HG02588 (cell line): Measurements from ENCODE around the gene GRAMD1B.
"Not testable (repeated sequence)": the region's sequence is repeated elsewhere in the genome, so short reads cannot be mapped to it uniquely, and the experiment has no call there.

ENCODE experiments used
- ATAC-seq: cut with Tn5 transposase; IDR thresholded peaks from one replicate; pipeline ENCODE4 v1.9.1; 2021; ENCODE audit warnings: mild to moderate bottlenecking, moderate library complexity; ENCODE audit not compliant: unreplicated experiment

The GRAMD1B gene

DNA sequence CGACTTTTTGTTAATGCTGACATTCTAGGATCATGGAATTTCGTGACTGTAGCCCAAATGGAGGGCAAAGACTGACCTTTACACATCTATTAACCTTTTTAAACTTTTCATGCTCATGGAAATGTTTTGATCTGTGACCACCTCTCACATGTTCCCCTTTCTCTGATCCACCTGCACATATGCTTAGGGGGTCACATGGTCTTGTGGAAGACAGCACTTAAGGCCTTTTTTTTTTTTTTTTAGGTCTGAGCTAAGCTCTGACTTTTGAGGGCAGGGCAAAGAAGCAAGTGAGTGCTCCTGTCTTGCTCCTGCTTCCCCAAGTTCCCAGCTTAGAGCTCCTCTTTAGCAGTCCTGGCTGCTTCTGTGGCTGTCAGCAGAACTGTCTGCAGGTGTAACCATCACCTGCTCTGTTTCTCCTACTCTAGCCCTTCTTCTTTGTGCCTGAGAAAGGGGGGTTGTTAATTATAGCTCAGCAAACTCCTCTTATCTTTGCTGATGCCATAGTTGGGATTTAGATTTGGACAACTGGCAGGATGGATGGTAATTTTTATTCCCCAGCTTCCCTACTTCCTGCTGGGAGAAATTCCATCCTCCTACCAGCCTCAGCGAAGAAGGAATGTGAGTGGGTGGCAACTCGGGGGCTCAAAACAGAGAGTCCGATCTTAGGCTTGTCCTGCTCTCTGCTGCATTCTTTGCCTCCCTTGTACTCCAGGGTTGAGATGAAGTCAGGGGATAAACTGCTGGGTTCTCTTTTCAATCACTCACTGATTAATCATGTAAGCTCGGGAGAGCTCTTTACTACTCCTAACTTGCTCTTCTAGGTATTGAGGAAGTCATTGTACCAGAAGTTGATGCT, 64.4 kb downstream of the GRAMD1B start:
- ATAC-seq: no peak

DNA sequence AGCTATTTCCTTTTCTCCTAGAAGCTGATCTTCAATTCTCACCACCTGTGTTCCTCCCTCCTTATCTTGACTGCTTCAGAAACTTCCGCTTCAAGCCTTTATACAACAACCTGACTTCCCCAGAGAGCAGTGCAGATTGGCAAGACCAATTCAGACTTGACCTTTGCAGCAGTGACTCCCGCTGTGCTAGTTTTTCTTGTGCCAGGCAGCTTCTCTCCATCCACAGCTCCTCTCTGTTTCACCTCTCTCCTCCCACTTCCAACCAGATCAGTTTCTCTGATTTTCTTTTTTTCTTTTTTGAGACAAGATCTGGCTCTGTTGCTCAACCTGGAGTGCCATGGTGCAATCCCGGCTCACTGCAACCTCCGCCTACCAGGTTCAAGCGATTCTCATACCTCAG, 74.3 kb downstream of the GRAMD1B start:
- ATAC-seq: no peak

DNA sequence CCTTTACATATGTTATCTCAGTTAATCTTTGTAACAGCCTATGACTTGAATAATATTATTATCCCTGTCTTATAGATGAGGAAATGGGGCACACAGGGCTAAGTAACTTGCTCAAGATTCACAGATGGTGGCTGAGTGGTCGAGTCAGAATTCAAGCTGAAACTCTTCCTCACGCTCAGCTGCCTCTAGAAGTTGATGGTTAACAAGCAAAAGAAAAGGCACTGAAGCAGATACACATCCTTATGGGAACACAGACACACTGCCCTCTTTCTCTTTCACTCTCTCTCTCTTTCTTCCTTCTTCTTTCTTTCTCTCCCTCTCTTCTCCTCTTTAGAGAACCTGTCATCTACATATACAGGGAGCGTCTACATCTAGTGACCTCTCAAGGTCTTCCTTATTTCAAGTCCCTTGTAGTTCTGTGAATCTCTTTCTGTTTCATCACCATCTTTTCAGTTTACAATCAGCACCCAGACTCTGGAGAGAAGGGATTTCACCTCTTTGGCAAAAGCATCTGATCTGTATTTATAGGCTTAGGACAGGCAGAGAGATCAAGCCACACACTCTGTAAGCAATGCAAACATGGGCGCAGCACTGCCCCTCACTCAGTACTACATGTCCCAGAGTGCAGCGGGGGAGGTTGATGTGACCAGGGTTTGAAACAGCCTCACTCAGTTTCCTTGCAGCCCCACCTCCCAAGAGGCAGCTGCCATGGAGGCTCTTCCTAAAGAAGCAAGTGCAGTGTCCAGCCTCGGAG, 75.7 kb downstream of the GRAMD1B start:
- peak; percentile 80 for ATAC-seq

DNA sequence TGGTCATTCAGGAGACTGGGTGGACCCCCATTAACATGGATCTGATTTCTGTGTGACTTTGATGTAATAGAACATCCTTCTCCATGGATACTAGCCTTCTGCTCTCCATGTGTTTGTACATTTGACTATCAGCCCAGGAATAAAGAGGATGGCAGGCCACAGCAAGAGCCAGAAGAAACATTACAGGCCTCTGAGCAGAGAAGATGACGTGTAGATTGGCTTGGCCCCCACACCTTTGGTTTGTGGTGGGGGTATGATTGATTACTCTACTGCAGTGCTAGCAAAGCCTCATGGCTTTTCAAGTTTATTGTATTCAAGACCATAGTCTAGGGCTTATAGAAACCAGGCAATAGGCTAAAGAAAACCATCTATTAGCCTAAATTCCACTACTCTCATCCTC, 77.0 kb downstream of the GRAMD1B start:
- no peak for ATAC-seq

DNA sequence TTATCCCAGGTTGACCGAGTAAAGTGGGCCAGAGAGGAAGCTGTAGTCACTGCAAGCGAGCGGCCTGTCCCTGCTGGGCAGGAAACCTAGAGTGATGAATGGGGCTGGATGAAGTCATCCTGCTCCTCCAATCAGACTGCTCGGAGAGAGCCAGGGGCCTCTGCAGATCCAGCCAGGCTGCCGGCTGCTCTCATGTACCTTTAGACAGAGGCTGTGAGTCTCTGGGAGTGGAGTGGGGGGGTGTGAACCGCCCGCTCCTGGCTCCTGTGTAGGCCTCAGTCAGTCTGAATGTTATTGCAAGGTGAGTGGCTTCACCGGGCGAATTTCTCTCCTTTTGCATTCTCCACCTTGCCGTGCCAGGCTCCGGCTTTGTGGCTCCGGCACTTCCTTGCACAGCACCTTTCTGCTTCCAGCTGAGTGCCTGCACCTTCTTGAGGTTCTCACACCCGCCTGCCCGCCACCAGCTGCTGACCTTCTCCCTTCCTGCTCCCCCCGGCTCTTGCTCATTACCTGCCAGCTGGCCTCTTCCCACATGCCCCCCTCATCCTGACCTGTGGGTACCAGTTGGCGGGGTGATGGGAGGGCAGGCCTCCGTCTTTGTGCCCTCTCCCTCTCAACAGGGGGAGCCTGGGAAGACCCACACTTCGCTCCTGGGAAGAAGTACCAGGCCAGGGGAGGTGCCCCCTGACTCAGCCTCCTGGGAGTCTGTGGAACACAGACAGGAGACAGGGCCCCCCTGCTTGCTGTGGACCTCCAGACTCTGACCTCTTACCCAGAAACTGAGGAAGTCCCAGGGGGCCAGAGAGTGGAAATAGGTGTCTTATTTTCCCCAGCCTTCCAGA, 79.9 kb downstream of the GRAMD1B start:
- no peak for ATAC-seq

DNA sequence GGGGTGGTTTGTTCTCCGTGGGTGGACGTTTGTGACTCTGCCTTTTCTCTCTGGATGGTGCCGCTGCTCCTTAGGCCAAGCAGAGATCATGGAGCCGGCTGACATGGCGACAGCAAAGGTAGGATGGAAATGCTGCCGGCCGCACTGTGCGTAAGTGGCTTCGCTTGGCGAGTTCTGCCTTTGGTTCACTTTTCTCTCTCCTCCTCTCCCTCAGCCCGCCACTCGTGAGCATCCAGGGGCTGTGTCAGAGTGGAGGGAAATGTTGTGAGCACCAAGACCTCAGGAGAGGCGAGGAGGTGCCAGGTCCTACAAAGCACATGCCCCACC, 80.5 kb downstream of the GRAMD1B start:
- no peak for ATAC-seq

DNA sequence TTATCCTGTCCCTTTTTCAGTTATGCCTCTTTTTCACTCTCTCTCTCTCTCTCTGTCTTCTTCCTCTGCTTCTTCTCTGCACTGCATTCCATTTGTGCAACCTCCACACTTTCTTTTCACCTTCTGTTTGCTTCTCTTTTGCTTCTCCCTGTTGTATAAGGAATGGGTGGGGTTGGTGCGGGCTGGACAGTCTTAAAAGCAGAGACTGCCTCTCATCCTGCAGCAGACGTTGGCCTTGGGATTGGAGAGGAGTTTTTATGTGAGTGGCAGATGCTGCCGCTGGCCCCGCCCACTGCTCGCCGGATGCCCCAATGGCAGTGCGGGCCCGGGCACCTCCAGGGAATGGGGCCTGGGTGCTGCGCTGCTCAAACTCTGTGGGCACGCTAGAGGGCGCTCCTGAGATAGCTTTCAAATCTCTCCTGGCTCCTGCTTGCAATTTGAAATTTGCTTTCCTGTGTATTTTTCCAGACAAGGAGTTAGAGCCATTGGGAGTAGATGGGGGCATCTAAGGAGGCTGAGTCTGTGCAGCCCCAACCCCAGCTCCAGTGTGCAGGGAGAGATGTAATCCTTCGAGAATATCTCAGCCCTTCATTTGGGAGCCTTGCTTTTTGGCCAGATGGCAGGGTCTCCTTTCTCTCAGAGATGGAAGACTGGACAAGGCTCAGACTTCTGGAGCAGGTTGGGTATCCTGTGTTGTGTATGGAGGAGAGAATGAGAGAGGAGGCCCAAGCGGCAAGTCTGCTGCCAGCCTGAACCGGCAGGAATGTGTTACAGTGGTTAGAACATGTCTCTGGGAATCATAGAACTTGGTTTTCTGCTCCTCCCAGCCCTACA, 81.2 kb downstream of the GRAMD1B start:
- ATAC-seq: peak; percentile 83

DNA sequence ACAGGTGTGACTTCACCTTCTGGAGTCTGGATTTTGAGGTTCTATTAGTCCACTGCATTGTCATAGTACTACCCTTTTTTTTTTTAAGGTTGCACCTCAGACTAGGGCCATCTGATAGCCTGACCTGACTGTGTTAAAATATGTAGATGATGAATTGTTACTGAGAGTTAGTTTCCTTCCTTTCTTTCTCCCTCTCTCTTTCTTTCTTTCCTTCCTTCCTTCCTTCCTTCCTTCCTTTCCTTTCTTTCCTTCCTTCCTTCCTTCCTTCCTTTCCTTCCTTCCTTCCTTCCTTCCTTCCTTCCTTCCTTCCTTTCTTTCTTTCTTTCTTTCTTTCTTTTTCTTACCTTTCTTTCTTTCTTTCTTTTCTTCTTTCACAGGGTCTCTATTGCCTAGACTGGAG, 83.2 kb downstream of the GRAMD1B start:
- not testable (repeated sequence) for ATAC-seq

DNA sequence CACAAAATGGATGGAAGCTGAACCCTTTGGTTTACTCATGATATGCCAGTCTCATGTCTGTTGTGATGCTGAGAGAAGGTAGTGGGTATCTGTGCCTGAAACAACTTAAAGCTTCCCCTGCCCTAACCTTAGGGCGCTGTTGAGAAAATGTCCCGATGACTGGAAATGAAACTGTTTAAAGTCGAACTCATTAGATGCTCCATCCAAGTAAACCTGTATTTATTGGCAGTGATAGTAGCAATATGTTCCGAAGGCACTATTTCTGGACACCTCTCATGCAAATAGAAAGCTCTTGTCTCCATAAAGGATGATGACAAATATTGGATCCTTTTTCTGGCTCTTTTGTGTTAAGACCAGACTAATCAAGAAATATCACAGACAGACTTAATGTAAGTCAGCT, 86.2 kb downstream of the GRAMD1B start:
- ATAC-seq: no peak

DNA sequence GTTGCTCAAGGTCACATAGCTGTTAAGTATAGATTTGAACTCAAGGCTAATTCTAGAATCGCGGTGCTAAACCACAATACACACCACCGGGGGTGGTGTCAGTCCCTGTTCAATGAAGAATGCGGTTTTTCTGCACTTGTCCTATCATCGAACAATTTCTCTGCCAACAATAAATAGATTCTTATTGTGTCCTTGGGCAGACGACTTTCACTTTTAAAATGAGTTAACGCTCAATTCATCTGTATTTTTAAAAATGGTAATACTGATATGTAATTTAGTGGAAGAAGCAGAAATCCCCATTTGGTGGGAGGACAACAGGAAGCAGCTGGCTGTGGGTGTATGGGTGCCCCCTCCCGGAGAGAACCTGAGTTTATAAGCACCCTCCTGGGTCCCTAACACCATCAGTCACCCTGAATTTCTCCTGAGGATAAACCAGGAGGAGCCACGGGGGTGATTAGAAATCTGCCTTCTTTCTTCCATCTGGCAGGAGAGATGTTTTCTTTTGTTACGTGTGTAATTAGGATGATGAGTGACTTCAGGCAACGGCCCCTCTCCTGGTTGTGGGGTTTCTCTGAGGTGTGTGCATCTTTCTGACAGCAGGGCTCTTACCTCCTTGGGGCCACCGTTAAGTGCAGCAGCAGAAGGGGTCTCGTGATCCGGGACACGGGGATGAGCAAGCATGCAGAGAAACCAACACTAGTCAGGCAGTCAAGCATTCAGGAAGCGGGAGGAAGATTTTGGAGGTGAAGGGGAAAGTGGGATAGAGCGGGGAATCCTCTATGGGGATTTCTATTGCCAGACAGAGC, 87.7 kb downstream of the GRAMD1B start:
- ATAC-seq: no peak

DNA sequence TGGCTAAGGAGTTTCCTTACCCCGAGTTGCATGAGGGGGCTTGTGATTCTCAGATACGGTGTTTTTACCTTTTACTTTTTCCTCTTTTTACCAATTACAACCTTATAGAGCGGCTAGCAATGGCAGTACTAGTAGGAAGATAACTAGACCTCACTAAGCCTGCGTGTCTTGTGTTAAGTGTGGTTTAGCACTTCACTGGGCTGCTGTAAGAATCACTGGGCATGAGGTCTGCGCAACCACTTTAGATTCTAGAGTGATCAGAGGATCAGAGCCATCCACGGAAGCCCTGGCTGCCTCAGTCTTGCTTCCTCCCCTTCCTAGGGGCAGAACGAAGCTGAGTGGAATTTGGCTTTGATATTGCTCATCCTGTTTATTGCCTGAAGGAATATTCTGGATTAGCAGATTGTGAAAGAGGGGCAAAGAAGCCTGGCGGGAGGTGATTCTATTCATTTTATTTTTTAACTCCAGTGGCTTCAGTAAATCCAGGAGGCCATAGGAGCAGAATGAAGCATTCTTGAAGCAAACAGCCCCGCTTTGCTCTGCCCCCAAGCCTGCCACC, 88.5 kb downstream of the GRAMD1B start:
- ATAC-seq: no peak

DNA sequence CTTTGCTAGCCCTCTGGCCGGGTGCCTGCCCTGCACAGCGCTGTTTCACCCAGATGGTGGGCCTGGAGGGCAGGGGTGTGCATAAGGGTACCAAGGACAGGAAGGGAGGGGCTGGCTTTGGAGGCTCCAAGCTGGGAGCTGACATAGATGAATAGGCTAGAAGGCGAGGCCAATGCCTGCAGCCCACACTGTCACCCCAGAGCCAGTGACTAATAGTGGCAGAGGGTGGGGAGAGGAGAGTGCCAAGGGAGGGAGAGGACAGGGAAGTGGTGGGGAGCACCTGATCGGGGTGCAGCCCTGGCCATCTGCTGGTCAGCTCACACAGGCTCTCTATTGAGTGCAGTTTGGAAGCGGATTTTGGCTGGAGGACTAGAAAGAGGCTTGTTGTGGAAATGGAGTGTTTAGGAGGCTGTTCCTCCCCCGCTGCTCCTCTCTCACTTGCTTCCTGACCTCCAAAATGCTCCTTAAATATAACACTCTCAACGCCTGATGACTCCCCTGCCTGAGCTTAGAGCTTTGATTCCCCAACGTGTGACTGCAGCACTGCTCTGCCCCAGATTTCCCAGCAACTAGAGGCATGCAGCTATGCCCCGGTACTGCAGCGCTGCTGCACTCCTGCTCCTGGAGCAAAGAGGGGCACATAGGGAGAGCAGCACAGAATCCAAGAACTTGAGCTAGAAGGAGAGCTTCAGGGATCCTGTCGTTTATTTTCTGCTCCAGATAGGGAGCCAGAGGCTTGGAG, 89.2 kb downstream of the GRAMD1B start:
- ATAC-seq: no peak

DNA sequence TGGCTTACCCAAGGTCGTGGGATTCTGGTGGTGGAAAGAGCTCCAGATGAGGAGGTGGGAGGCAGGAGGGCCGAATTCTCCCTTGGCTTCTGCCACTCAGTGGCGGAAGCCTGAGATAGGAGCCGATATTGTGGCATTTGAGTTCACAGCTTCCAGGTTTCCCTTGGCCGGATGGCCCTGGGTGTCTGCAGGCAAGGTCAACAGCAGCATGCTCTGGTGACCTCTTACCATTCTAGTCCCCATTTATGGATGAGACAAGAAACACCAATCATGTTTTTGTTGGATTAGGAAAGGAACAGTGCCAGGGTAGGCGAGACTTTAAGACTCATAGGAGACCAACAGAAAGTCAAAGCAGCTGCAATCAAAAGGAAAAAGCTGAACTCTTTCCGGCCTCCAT, 89.7 kb downstream of the GRAMD1B start:
- ATAC-seq: no peak

DNA sequence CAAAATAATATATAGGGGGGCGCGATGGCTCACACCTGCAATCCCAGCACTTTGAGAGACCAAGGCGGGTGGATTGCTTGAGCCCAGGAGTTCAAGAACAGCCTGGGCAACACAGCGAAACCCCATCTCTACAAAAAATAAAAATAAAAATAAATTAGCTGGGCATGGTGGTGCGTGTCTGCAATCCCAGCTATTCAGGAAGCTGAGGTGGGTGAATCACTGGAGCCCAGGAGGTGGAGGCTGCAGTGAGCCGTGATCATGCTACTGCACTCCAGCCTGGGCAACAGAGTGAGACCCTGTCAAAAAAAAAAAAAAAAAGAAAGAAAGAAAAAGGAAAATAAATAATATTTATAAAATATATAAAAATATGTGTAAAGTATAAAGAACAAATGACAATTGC, 90.4 kb downstream of the GRAMD1B start:
- ATAC-seq: not testable (repeated sequence)

DNA sequence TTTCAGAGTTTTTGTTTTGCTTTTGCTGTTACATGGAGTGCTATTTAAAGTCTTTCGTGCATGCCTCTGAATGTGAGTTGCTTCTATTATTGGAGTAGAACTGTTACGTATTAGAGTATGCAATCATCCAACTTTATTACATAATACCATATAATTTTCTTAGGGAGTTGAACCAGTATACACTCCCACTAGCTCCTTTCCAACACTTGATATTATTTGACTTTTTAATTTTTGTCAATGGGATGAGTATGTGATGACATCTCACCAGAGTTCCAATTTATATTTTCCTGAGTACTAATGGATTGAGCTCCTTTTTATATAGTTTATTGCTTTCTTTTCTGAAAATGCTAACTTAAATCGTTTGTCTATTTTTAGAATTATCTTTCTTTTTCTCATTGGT, 90.9 kb downstream of the GRAMD1B start:
- no peak for ATAC-seq

DNA sequence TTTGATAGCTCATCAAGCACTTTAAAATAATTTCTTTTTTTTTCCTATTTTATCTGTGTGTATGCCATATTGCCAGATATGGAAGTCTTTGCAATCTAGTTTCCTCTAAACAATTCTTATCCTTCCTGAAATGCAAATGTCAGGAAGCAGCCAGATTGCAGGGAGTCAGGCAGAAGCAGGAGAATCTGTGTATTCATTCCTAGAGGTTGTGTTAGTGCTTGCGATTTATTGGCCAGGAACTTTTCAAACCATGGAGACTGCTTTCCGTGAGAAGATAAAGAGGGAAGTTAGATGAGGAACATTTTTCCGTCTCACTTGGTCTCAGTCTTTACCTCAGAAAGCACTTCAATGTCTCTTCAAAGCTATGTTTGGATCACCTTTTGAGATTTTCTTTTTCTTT, 91.9 kb downstream of the GRAMD1B start:
- ATAC-seq: no peak

DNA sequence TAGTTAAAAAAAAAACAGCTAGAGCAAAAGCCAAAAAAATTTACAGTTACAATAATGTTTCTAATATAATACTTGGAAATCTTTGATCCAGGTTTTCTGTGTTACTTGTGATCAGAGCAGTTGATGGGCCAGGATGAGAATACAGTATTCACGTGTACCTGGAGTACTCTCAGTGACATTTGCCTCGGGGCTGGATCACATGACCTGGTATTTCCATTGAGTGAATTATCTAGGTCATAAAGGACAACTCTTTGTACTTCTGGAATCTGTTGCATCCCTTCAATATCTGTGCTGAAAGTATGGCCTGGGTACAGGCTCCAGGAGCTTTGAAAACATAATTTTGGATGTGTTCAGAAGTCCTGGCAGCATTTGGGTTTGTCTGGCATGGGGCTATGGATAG, 93.5 kb downstream of the GRAMD1B start:
- no peak for ATAC-seq

DNA sequence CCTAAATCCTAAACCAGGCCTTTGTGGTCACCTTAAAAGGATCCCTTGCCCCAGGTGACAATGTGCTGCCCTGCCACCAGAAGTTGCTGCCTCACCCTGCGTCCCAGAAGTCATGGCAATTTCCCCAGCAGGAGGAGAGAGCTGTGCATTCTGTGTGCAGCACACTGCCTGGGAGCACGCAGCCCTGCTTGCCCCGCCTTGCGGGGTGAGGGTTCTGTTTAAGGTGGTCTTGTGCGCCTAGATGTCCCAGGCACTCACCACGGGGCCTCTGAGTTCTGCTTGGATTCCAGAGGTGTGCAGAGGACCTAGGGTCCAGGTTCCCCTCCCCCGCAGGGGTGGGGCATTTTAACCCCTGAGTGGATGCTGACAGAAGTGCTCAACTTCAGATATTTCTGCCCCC, 95.0 kb downstream of the GRAMD1B start:
- no peak for ATAC-seq

DNA sequence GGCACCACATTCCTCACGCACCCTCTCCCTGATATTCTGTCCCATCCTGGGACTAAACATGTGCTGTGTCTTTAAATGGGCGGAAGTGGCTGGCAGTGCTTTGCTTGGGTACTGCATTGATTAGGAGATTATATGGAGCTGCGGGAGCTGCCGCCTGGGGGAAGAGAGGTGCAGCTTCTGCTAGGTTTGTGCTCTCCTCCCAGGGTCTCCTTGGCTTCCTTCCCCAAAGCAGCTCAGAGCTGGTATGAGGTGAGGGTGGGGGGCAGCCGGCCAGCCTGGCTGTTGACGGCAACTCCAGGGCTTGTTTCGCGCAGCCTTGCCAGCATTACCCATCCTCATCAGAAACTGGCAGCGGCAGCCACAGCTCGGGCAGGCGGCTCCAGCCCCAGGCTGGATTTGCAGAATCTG, 95.4 kb downstream of the GRAMD1B start:
- ATAC-seq: no peak
